ENCODE measurements around the gene TTC34.

- TF ChIP-seq CTCF (IDR thresholded peaks at IDR 0.05; ENCODE audit: low read depth, low read length) (no peak), EZH2phosphoT487 (IDR thresholded peaks at IDR 0.05; ENCODE audit: low read depth) (no peak)
Measured at GRCh38 chr1:2833454-2834145, 32.1 kb upstream of the TTC34 start.
